DMS153 treated with DMSO at 0.1 percent for 48 hours (cell line): ENCODE results near the gene SLC13A5.
"Not testable (repeated sequence)": the region's sequence is repeated elsewhere in the genome, so short reads cannot be mapped to it uniquely, and the experiment has no call there.

Experiments
- DNase-seq: peaks from one replicate; lab custom pipeline; 2025; ENCODE audit not compliant: unreplicated experiment; lab: John Stamatoyannopoulos, UW

SLC13A5 gene

GRCh38 chr17:6713130-6713917 lies at the start of gene SLC13A5:
Gene SLC13A5 (minus strand): TSS chr17:6713369. CDS start chr17:6713333, 36 bp downstream.
- no peak for DNase-seq

DNA sequence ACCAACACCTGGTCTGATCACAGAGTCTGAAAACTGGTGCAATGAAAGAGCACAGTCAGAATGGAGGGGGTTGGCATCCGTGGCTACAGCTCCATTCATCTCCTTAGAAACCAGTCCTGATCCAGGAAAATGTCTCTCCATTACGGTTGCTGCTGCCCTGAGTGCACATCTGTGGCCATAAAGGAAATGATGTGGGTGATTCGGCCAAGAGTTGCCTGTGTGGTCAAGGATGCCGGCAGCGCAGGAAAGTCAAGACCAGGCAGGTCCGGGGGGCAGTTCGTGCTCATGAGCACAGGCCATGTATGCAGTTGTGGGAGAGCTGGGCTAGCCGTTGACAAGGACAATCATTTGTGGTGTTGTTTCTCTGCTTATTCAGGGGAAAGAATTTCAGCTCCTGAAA lies 48.6 kb upstream of the SLC13A5 start:
- no peak for DNase-seq

GRCh38 chr17:6757747-6758146 lies 44.6 kb upstream of the SLC13A5 start:
- DNase-seq, result no peak

GRCh38 chr17:6756425-6757031 lies 43.4 kb upstream of the SLC13A5 start:
- DNase-seq, result no peak

DNA sequence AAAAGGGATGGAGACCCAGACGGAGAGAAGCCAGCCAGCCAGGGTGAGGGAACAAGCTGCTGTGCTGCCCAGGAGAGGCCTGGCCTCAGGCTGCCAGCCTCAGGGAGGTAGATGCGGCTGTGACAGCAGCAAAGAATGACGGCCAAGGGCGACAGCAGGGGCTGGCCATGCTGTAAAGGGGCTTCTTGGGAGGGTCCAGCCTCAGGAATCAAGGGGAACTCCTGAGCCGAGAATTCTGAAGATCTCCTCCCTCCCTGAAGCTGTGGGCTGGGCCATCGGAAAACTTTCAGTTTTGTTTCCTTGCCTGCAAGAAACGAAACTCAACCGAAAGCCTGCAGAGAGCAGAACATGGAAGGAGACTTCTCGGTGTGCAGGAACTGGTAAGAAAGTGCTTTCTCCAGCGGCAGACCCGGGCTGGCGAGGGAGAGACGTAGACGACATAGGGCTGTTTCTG lies 42.6 kb upstream of the SLC13A5 start, which contains the start of gene XAF1:
TSS of gene XAF1 (plus strand) at position 316 of the 454 bp plus-strand sequence. CDS start at position 349, 33 bp downstream.
- no peak for DNase-seq

- DNase-seq, result no peak
These were observed 42.1 kb upstream of the SLC13A5 start for GRCh38 chr17:6755281-6755680.

DNA sequence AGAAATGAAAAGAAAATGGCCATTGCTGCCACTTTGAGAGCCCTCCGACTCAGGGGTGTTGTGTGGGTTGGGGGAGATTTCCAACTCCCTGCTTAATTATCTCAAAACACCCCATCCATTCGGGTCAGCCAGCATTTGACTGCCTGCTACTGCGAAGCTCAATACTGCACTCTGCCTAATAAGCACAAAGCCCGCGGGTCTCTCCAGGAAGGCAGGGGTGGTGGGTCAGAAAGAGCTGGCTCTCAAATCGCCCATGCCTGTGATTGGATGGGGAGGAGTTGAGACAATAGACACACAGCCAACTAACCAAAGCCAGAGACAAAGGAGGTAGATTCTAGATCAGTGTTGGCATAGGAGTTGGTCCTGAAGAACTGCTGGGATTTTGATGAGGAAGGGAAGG lies 40.4 kb upstream of the SLC13A5 start:
- no peak for DNase-seq

DNA sequence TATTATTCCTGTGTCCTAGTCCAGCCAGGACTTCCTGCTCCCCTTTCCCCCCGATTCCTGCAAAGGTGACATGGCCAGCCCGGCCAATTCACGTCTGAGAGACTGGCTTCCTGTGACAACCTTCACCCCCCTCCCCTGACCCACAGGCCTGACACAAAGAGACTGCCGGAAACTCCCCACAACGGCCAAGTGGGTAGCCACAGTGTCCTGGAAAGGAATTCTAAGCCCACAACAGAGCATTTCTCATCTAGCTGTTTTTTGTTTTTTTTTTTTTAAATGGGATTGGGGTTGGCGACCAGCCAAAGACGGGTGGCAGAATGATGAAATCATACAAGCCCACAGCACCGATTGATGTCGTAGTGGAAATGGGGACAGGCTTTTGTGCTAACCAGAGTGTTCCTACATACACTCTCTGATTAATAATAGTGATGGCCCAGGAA lies 39.9 kb upstream of the SLC13A5 start:
- no peak for DNase-seq

DNA sequence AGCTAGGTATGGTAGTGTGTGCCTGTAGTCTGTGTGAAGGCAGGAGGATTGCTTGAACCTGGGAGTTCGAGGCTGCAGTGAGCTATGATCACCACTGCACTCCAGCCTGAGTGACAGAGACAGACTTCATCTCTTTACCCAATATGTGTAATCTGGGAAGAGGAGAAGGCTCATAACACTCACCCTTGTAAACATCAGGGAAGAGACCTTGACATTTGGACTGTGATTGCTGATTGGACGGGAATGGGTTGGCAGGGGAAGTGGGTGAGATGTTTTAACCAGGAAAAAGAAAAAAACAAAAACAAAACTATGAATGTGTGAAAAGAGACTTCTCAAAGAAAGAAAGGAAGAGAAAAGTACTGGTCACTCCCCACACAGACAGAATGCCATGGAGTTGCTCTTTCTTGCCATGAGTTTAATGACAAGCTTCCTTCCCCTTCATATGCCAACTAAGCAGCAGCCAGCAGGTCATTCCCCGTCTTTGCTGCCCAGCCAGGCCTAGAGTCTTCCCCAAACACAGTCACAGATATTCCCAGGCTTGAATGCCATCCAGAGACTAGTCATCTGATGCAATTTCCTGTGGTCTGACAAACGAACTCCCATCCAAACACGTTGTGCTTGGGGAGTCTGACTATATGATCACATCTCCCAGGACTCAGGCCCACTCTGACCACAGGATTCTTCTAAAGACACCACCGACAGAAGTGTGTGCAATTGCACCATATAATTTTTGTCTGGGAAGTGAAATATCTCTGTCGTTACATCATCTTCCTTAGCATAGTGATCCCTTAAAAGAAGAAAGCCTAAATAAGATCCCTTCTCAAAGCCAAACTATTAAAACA lies 39.1 kb upstream of the SLC13A5 start:
- no peak for DNase-seq

DNA sequence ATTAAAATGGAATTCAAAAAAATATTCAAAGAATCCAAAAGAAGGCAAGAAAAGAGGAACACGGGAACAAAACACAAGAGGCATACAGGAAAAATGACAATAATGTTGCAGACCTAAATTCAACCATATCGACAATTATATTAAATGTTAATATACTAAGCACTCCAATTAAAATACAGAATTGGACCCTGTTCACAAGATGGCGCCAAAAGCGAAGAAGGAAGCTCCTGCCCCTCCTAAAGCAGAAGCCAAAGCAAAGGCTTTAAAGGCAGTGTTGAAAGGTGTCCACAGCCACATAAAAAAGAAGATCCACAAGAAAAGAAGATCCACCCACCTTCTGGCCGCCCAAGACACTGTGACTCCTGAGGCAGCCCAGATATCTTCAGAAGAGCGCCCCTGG lies 36.4 kb upstream of the SLC13A5 start:
- DNase-seq, result no peak

DNA sequence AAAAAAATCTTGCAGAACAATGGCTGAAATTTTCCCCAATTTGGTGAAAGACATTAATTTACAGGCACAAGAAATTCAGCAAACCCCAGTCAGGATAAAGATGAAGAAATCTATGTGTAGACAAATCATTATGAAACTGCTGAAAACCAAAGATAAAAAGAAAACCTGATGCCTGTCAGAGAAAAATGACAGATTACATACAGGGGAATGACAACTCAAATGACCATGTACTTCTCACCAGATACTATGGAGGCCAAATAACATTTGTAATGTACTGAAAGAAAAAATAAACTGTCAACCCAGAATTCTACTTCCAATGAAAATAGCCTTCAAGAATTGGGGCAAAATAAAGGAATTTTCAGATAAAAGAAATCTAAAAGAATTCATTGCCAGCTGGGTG lies 35.4 kb upstream of the SLC13A5 start:
- no peak for DNase-seq

DNA sequence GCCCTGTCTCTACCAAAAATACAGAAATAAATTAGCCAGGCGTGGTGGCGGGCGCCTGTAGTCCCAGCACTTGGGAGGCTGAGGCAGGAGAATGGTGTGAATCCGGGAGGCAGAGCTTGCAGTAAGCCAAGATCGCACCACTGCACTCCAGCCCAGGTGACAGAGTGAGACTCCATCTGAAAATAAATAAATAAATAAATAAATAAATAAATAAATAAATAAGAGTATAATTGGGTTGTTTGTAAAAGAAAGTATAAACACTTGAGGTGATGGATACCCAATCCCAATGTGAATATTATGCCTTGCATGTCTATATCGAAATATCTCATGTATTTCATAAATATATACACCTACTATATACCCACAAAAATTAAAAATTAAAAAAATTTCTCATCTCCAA lies 33.5 kb upstream of the SLC13A5 start:
- DNase-seq, result not testable (repeated sequence)

DNA sequence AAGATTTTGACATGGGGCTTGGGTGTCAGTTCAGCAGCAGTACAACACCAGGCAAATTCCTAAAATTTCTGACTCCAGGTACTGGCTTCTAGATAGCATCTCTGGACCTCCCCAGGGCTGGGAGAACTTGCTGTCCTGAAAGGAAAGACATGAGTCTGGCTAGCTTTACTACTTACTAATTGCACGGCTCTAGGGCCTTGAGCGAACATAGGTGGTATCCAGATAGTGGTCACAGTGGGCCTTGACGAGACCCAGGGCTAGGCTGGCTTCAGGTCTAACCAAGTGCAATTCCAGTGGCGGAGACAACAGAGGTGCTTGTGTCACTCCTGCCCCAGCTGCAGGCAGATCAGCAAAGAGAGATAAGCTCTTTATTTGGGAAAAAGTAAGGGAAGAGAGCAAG lies 16.4 kb upstream of the SLC13A5 start:
- no peak for DNase-seq

- DNase-seq, result no peak
These were observed 10.8 kb upstream of the SLC13A5 start for GRCh38 chr17:6724009-6724408.

- no peak for DNase-seq
These were observed 8.6 kb upstream of the SLC13A5 start for GRCh38 chr17:6721744-6722143.

DNA sequence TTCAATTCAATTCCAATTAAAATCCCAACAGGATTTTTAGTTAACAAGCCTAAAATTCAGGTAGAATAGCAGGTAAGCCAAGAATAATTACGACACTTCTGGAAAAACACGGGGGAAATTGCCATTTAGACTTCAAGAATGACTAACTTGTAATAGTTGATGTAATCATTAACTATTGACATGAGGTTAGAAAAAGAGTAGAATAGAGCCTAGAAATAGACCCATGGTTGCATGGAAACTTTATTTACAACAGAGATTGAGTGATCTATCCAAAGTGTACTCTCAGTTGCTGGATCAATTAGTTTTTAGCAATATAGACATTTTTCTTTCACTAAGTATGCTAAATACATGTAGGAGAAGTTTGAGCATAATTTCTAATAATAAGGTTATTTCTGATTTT lies 3.6 kb upstream of the SLC13A5 start:
- DNase-seq, result no peak

- no peak for DNase-seq
These were observed 1.2 kb upstream of the SLC13A5 start for GRCh38 chr17:6714315-6714874.

- no peak for DNase-seq
These were observed 726 bp upstream of the SLC13A5 start for GRCh38 chr17:6713918-6714271.

- DNase-seq, result no peak
These were observed 377 bp downstream of the SLC13A5 start for GRCh38 chr17:6712854-6713129.

GRCh38 chr17:6712058-6712853 lies 913 bp downstream of the SLC13A5 start:
- DNase-seq, result no peak

DNA sequence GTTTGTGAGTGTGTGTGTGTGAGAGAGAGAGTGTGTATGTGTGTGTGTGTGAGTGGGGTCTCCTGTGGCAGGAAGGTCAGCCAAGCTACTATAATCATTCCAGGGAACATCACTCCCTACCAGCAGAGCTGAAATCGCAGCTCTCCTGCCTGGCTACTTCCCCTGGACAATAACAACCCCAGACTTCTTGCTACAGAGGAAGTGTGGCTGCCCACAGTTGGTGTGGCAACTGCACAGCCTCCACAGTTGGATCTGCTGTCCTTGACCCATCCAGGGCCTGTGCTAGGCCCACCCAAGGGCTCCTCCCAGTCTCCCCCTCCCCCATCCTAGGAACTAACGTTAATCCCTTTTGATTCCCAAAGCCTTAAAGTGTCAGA lies 1.5 kb downstream of the SLC13A5 start:
- no peak for DNase-seq
